Astrocyte of the spinal cord (primary cell): ENCODE data around the gene LRP1B.
A peak's percentile ranks its signal among the peaks of the same experiment; 100 is the strongest.

Source experiments
- DNase-seq: peaks from one replicate; pipeline ENCODE4 v3.0.0; 2011; ENCODE audit warnings: low read depth, low spot score
- H3K4me3 ChIP-seq: 2 replicates; pipeline ENCODE4 v1.5.1; 2011; ENCODE audit warnings: low read depth, mild to moderate bottlenecking, low read length, moderate library complexity
- in situ Hi-C: cut with HindIII; loops from 2 replicates; pipeline ENCODE4 v1.10.0; 2017; ENCODE audit warnings: low sequenced_read_pairs
- TF ChIP-seq, protein P1 (sequence below): IDR thresholded peaks from 2 replicates; pipeline ENCODE4 v1.5.1; 2012; ENCODE audit warnings: low read depth, mild to moderate bottlenecking, low read length, inconsistent platforms

The LRP1B gene

DNA sequence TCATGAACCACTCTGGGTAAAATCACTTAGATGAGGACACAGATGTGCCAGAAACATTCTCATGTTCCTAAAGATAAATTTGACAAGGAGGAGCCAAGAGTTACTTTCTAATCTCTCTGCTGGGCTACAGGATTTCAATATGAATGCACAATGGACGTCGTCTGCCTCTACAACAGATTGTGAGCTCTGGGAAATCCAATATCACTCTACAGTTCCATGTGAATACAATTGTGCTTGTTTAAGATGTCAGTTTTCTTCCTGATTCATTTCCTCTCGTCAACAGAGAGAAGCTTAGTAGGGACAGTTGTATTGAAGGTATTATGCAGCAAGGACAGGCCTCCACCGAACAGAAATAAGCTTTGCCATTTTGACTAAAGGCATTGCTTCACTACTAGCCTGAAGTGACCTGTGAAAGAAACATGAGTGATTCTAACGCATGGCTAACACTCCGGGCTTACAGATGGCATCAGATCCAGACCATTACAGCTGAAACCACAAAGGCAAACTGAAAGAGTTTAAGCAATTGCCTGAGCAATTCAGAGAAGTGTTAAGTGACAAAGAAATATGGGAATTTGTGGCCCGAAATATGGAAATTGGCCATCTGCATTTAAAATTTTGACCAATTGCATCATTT is 1591.5 kb downstream of the LRP1B start:
- H3K4me3 ChIP-seq = no peak overlapping the region
- no peak for DNase-seq
- in situ Hi-C loops = no loop called here
- TF ChIP-seq, protein P1, sequence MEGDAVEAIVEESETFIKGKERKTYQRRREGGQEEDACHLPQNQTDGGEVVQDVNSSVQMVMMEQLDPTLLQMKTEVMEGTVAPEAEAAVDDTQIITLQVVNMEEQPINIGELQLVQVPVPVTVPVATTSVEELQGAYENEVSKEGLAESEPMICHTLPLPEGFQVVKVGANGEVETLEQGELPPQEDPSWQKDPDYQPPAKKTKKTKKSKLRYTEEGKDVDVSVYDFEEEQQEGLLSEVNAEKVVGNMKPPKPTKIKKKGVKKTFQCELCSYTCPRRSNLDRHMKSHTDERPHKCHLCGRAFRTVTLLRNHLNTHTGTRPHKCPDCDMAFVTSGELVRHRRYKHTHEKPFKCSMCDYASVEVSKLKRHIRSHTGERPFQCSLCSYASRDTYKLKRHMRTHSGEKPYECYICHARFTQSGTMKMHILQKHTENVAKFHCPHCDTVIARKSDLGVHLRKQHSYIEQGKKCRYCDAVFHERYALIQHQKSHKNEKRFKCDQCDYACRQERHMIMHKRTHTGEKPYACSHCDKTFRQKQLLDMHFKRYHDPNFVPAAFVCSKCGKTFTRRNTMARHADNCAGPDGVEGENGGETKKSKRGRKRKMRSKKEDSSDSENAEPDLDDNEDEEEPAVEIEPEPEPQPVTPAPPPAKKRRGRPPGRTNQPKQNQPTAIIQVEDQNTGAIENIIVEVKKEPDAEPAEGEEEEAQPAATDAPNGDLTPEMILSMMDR = no peak

DNA sequence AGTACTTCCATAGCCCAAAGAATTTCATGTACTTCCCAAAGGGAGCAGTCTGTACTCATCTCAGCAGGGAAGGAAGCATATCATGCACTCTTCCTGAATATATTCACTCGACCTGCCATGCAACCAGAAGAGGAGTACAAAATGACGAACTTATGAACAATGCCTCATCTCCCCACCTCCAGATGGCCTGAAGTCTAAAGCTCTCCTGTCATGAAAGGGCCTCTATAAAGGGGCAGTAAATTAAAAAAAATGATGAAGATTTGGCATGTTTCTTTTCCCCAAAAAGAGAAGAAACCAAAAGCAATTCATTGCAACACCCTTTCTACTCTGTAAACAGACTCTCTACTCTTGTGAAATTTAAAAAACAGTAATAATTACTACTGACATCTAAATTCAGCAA is 1601.1 kb downstream of the LRP1B start:
- TF ChIP-seq, protein P1 = no peak
- in situ Hi-C loops = no loop called here

DNA sequence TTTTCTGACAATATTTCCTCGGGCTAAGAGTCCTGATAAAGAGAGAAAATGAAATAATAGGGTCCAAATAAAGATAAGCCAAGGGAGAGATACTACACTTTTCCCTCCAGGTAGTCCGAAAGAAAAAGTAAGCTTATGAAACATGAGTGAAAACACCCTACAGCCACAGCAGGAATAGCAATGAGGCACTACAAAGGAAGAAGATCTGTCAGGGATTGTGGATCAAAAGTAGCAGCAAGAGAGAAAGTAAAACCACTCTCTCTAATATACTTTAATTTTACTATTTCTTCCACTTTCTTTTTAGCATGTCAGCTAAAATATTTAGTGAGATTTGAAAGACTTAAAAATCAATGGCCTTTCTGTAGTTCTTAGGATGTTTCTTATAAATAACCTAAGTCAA is 1601.8 kb downstream of the LRP1B start:
- TF ChIP-seq, protein P1 = no peak
- in situ Hi-C loops = no loop called here
- DNase-seq = no peak
- H3K4me3 ChIP-seq = no peak overlapping the region

More for the DNA sequence above, 1601.1 kb downstream of the LRP1B start:
- no peak for DNase-seq
- H3K4me3 ChIP-seq = no peak overlapping the region

DNA sequence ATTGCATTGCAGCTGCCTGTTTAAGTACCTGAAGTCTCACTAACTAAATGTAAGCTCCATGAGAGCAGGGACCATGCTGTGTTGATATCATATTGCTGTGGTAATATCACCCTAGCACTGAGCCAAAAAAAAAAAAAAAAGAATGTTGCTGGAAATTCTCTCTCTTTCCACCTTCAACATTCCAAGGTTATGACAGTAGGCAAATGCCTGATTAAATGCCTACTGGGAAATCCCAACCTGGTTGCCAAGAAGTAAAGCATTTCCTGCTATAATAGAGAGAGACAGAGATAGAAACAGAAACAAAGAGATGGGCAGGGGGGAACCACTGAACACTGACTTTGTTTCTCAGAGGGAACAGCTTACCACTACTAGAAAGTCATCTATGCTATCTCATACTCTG is 1604.2 kb downstream of the LRP1B start:
- TF ChIP-seq, protein P1 = no peak
- no peak overlapping the region for H3K4me3 ChIP-seq
- peak; percentile 53 for DNase-seq
- in situ Hi-C loops = no loop called here

DNA sequence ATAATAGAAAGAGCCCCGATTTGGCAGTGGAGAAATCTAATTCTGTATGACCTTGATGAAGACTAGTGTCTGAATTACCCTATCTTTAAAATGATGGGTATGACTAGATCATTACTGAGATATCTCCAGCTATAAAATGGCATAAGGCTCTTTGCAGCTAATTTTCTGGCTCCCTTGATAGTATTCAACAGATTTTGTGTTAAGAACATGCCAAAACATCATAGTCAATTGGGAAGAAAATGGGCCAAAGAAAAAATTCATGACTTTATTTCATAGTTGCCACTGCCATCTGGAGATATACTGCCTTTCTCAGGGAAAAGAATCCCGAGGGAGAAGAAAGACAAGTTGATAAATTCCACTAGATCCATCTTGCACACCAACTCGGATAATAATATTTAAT is 1618.7 kb downstream of the LRP1B start:
- DNase-seq = no peak
- H3K4me3 ChIP-seq = no peak overlapping the region
- TF ChIP-seq, protein P1 = no peak
- in situ Hi-C loops = no loop called here

DNA sequence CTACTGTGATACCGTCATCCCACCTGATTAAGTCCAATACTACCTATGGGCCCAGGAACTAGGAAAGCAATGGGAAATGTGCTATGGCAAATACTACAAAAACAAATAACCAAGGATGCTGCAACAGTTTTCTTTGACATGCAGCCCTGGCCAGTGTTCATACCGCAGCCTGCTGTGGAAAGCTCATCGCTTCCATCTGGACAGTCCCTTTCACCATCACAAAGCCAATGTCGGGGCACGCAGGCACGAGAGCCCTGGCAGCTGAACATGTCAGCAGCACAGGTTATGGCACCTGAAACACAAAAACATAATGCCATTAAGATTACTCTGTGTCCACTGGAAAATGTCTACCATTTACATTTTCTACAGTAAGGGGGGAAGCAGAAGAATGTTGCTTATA is 1621.1 kb downstream of the LRP1B start:
- TF ChIP-seq, protein P1 = no peak
- DNase-seq = no peak
- in situ Hi-C loops = no loop called here
- H3K4me3 ChIP-seq = no peak overlapping the region

DNA sequence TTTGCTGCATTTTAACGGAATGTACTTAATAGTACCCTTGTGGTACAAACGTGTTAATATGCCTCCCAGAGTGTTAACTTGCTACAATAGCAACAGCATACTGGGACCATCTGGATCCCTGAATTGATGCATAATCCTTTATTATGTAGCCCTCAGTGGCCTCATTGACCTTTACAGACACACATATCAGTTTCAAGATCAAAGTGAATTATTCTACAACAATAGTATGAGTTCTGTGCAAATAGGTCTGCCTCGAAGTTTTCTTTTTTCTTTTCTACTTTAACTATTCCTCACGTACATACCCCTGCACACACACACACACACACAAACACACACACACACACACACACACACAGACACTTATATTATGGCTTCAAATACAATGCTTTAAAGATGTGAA is 1622.1 kb downstream of the LRP1B start:
- no peak for DNase-seq
- no peak overlapping the region for H3K4me3 ChIP-seq
- TF ChIP-seq, protein P1 = no peak
- in situ Hi-C loops = no loop called here
